ENCODE measurements around the gene MSH2. TPM values are rescaled to one million over a fixed set of nuclear protein-coding genes. Genes with fewer than 3 reads are reported as not detected.
"Not testable (repeated sequence)": the region's sequence is repeated elsewhere in the genome, so short reads cannot be mapped to it uniquely, and the experiment has no call there.

The MSH2 gene
- total RNA-seq, 1 donor from 2014 or later, result 63.3 TPM

- Mint-ChIP-seq H3K4me3 (ENCODE audit: low read depth) (peak overlapping the region; percentile 97), H3K36me3 (ENCODE audit: insufficient read depth) (peaks cover 22% of the 10 kb centered on the region), H3K27me3 (no peaks in the 10 kb centered on the region), H3K9me3 (ENCODE audit: low read depth) (peaks cover 11% of the 10 kb centered on the region), H3K4me1 (ENCODE audit: low read depth) (peaks cover 10% of the 10 kb centered on the region), H3K27ac (peak overlapping the region; percentile 99)
- no peak for TF ChIP-seq CTCF (IDR thresholded peaks at IDR 0.05; ENCODE audit: unreplicated experiment)
- no peak for DNase-seq (ENCODE audit: low spot score, unreplicated experiment)
These were observed 476 bp upstream of the MSH2 start for GRCh38 chr2:47402555-47402804.

GRCh38 chr2:47403609-47404193 is 745 bp downstream of the MSH2 start:
- H3K36me3 Mint-ChIP-seq (ENCODE audit: insufficient read depth), result peaks cover 30% of the 10 kb centered on the region

GRCh38 chr2:47404356-47404755 is 1.4 kb downstream of the MSH2 start:
- TF ChIP-seq CTCF (IDR thresholded peaks at IDR 0.05; ENCODE audit: unreplicated experiment), result no peak
- Mint-ChIP-seq H3K9me3 (ENCODE audit: low read depth) (peaks cover 16% of the 10 kb centered on the region), H3K27ac (peak overlapping the region; percentile 99), H3K27me3 (no peaks in the 10 kb centered on the region), H3K4me3 (ENCODE audit: low read depth) (peak overlapping the region; percentile 97), H3K36me3 (ENCODE audit: insufficient read depth) (peaks cover 30% of the 10 kb centered on the region), H3K4me1 (ENCODE audit: low read depth) (peaks cover 10% of the 10 kb centered on the region)
- DNase-seq (ENCODE audit: low spot score, unreplicated experiment), result no peak

More at GRCh38 chr2:47403609-47404193, 745 bp downstream of the MSH2 start:
- Mint-ChIP-seq H3K9me3 (ENCODE audit: low read depth) (peaks cover 16% of the 10 kb centered on the region), H3K4me1 (ENCODE audit: low read depth) (peaks cover 10% of the 10 kb centered on the region), H3K27ac (peak overlapping the region; percentile 99), H3K27me3 (no peaks in the 10 kb centered on the region), H3K4me3 (ENCODE audit: low read depth) (peak overlapping the region; percentile 97)
- no peak for DNase-seq (ENCODE audit: low spot score, unreplicated experiment)
- no peak for TF ChIP-seq CTCF (IDR thresholded peaks at IDR 0.05; ENCODE audit: unreplicated experiment)

GRCh38 chr2:47405757-47406156 is 2.8 kb downstream of the MSH2 start:
- peaks cover 33% of the 10 kb centered on the region for H3K36me3 Mint-ChIP-seq (ENCODE audit: insufficient read depth)
- TF ChIP-seq CTCF (IDR thresholded peaks at IDR 0.05; ENCODE audit: unreplicated experiment), result no peak
- no peak for DNase-seq (ENCODE audit: low spot score, unreplicated experiment)
- no peaks in the 10 kb centered on the region for H3K27me3 Mint-ChIP-seq
- no peak overlapping the region for H3K27ac Mint-ChIP-seq
- peak overlapping the region; percentile 47 for H3K4me3 Mint-ChIP-seq (ENCODE audit: low read depth)
- H3K4me1 Mint-ChIP-seq (ENCODE audit: low read depth), result peaks cover 10% of the 10 kb centered on the region
- H3K9me3 Mint-ChIP-seq (ENCODE audit: low read depth), result peaks cover 16% of the 10 kb centered on the region

- not testable (repeated sequence) for H3K27ac Mint-ChIP-seq; H3K27me3 Mint-ChIP-seq; DNase-seq (ENCODE audit: low spot score, unreplicated experiment); H3K4me3 Mint-ChIP-seq (ENCODE audit: low read depth)
- H3K36me3 Mint-ChIP-seq (ENCODE audit: insufficient read depth), result peaks cover 33% of the 10 kb centered on the region
- H3K9me3 Mint-ChIP-seq (ENCODE audit: low read depth), result peaks cover 16% of the 10 kb centered on the region
- H3K4me1 Mint-ChIP-seq (ENCODE audit: low read depth), result peaks cover 10% of the 10 kb centered on the region
These were observed 3.8 kb downstream of the MSH2 start for GRCh38 chr2:47406649-47407330.

GRCh38 chr2:47407976-47408375 is 5.0 kb downstream of the MSH2 start:
- not testable (repeated sequence) for H3K27me3 Mint-ChIP-seq; DNase-seq (ENCODE audit: low spot score, unreplicated experiment); H3K4me3 Mint-ChIP-seq (ENCODE audit: low read depth); H3K27ac Mint-ChIP-seq; H3K4me1 Mint-ChIP-seq (ENCODE audit: low read depth)
- Mint-ChIP-seq H3K36me3 (ENCODE audit: insufficient read depth) (peaks cover 33% of the 10 kb centered on the region), H3K9me3 (ENCODE audit: low read depth) (peaks cover 16% of the 10 kb centered on the region)
